Adrenal gland (tissue), 5 donors: Measurements from ENCODE around the gene NEK5.

Source experiments
- CTCF ChIP-seq, 6 experiments: fragments of 450-650 bp in 4 of 6; fragments of 200-600 bp in 2 of 6; sonication (generic) in 1 of 6; IDR thresholded peaks; 1 replicate in 5 of 6; 2 replicates in 1 of 6; pipeline versions ENCODE4 v1.5.1 to v1.8.0; 2016 to 2021; ENCODE audit warnings: antibody characterized with exemption in 6 of 6, mild to moderate bottlenecking in 2 of 6, moderate library complexity in 1 of 6
- POLR2A ChIP-seq, 2 donors: fragments of 450-650 bp; IDR thresholded peaks; one replicate each; pipeline ENCODE4 v1.6.1; 2017; ENCODE audit warnings: antibody characterized with exemption in 2 of 2, mild to moderate bottlenecking in 2 of 2, moderate library complexity in 1 of 2
- donor health status: DM: no; HTN: no; CAD: no.

GRCh38 chr13:52085421-52085820 is 43.5 kb downstream of the NEK5 start:
- TF ChIP-seq POLR2A (IDR thresholded peaks at IDR 0.05) (no peak), CTCF (IDR thresholded peaks at IDR 0.05) (no peak)
